ENCODE data around the gene CARNS1.

Gene CARNS1, protein sequence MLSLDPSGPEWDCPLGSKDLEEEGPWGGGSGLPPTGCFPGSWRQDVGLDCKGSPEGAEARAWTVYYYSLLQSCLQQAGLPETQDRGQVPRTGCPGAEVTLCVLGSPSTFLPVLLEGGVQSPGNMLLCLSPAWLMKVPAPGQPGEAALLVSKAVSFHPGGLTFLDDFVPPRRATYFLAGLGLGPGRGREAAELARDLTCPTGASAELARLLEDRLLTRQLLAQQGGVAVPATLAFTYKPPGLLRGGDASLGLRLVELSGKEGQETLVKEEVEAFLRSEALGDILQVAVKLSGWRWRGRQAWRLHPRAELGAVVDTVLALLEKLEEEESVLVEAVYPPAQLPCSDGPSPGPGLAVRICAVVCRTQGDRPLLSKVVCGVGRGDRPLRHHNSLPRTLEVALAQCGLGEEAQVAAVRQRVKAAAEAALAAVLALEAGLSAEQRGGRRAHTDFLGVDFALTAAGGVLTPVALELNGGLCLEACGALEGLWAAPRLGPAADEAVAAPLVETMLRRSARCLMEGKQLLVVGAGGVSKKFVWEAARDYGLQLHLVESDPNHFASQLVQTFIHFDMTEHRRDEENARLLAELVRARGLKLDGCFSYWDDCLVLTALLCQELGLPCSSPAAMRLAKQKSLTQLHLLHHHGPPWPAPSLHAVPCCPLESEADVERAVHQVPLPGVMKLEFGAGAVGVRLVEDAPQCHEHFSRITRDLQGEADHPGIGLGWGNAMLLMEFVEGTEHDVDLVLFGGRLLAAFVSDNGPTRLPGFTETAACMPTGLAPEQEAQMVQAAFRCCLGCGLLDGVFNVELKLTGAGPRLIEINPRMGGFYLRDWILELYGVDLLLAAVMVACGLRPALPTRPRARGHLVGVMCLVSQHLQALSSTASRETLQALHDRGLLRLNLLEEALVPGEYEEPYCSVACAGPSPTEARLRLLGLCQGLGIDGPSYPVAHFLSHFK

DNA sequence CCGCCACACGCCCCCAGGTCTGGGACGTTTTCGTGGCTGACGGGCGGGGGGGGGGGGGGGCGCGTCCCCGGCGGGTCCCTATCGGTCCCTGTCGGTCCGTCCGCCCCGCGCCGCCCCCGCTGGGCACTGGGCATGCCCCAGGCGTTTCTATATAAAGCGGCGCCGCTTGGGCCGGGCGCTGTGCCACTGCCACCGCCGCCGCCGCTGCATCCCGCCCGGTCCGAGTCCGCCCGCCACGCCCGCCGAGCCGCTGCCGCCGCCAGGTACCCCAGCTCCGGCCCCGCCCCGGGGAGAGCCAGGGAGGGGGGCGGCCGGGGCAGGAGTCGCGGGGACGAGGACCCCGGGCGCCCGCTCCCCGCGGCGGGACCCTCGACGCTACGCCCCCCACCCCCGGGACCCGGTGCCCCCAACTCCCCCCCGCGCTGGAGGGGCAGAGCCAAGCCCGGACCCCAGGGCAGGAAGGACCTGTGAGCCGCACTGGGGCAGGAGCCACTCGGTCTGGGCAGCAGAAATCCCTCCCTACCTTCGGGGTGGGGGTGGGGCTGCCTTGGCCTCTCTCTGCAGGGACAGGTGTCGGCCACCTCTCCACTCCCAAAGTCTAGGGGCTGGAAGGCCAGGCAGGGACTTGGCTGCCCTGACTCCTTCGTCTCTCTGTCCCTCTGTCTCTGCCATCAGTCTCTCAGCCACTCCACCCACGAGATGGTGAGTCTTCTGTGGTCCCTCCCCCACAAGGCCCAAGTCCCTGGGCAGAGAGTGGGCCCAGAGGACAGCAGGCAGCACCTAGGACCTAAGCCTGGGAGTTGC, at the start of gene CARNS1:
CARNS1 (plus strand) TSS at position 178 of the 804 bp plus-strand sequence; CDS start at position 700, 522 bp downstream.
- no peak for DNase-seq

DNA sequence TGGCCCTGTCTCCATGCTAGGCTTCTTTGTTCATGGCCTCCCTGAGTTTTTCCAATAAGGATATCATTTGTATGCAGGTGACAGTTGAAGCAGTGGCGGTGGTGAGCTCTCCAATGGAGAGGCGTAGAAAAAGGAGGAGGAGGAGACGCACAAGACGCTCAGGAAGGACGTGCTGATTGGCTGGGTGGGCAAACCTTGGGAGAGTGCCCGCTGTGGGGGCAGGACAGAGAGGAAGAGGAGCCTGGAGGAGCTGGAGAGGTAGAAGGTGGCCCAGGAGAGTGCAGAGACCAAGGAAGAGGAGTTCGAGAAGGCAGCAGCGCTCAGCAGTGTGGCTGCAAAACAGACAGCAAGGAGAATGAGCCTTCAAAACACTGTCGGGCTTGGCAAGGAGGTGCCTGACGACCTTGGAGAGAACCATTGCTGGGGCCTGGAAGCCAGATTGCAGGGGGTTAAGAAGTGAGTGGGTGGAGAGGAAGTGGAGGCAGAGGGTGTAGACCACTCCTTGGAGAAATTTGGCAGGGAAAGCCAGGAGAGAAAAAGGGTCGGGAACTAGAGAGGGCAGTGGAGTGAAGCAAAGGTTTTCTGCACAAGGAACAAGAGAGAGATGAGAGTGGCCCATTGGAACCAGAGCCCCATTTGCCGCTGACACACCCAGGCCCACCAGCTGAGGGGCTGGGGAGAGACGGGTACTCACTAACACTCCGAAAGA, 49.6 kb upstream of the CARNS1 start:
- no peak for DNase-seq

DNA sequence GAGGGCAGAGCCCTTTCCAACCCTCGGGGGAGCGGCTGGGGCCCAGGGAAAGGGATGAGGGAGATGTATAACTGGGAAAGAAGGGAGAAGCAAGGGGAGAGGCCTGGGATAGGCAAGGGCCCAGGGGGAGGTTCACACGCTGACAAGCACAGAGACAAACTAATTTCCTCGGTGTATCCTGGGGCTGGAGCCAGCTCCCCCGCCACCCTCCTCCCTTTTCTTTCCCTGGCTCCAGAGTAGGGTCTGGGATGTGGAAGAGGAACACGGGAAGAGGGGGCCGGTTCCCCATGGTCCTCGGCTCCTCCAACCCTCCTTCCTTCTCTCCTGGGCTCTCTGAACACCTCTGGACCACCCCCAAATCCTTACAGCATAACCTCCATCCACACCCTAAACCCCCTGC, 48.9 kb upstream of the CARNS1 start:
- DNase-seq, result no peak

DNA sequence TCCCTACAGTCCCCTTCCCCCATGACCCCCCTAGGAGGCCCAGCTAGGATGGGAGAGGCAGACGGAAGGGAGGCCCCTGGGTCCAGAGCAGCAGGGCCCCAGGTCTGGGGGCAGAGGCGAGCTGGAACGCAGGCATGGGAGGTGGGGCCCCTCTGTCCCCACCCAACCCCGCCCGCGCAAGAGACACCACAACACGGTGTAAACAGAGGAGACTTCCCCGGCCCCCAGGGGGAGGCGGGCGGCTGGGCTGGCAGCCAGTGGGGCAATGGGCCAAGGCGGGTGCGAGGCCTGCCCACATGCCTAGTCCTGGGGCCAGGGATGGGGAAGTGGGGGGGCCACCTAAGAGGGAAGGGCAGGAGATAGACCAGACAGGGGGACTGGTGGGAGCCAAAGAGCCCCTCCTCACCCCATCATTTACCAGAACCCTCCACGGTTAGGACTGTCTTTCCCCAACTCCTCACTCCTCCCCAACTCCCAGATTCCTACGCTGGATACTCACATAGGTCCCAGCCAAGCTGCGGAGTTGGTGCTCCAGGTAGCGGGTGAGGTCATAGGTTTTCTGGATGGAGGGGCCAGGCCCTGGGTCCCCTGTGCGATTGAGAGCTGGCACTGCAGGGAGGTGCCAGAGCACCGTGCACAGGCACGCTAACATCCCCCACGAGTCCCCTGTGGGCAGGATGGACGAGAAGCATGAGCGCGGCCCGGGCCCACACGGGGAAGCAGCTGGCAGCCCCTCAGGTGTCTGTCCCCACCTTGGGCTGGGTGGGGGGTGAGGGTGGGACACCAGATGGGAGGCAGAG, 48.3 kb upstream of the CARNS1 start:
- DNase-seq, result no peak

DNA sequence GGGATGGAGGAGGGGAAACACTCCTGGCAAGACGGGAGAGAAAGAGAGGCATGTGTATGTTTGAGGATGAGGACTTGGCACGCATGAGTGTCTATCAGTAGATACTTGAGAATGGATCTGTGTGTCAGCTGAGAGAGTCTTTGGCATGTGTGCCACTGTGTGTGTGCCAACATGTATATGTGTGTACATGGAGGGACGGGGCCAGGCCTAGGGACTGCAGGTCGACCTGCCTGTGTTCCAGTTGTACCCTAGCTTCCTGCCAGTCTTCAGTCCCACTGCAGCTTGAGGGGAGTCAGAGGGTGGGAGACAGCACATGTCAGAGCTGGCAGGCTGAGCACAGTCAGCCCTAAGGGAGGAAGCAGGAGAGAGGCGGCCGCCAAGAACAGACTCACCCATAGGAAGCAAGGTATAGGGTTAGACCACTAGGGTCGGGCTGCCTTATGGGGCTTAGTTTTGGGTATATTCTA, 47.7 kb upstream of the CARNS1 start:
- DNase-seq, result no peak

DNA sequence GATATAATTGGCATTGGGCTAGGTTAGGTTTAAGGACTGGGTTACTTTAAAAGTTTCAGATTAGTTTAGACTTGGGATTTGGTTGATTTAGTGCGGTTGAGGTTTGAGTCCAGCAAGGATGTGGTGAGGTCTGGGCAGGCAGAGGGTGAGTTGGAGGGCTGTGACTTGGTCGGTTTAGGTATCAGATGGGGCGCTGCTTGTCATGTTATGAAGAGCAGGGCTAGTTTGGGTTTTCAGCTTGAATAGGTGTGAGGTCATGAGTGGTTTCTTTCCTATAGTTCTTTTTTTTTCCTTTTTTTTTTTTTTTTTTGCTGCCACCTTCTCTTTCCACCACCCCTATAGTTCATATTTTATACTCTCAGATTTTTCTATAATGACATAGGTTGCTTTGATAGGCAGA, 46.9 kb upstream of the CARNS1 start:
- DNase-seq, result no peak

DNA sequence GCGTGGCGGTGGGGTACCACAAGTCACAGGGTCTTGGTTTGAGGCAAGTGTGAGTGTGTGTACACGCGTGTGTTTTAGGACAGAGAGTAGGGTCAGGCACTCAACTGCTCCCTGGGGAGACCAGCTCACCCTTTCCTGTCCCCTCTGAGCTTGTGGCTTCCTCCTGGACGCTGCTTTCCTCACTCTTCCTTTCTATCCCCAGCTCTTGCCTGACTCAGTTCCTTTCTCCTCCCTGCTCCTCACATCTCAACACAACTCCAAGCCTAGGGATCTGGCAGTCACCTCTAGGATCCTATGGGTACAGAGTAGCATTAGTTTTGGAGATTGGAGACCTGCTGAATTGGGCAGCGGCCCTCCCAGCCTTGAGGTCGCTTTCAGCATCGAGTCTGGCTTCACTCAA, 46.2 kb upstream of the CARNS1 start:
- DNase-seq, result no peak

DNA sequence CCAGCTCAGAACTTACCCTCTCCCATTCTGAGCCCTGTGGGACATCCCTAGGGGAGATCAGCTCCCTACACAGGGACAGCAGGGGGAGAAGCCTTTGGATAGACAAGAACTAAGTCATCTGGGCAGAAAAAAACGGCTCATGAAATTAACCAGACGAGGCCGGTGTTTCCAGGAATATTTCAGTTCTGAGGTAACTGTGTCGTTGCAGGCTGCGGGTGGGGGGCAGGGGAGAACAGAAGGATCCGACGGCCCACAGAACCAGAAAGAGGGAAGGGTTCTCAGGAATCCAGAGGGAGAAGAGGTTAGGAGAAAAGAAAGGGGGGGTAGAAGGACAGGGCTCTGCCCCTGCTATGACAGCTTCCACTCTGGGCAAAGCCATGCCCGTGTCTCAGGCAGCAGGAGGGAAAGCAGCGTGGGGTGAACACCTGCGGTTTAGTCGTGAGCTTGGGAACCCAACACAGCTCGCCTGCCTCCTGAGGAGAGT, 45.6 kb upstream of the CARNS1 start:
- DNase-seq, result no peak

DNA sequence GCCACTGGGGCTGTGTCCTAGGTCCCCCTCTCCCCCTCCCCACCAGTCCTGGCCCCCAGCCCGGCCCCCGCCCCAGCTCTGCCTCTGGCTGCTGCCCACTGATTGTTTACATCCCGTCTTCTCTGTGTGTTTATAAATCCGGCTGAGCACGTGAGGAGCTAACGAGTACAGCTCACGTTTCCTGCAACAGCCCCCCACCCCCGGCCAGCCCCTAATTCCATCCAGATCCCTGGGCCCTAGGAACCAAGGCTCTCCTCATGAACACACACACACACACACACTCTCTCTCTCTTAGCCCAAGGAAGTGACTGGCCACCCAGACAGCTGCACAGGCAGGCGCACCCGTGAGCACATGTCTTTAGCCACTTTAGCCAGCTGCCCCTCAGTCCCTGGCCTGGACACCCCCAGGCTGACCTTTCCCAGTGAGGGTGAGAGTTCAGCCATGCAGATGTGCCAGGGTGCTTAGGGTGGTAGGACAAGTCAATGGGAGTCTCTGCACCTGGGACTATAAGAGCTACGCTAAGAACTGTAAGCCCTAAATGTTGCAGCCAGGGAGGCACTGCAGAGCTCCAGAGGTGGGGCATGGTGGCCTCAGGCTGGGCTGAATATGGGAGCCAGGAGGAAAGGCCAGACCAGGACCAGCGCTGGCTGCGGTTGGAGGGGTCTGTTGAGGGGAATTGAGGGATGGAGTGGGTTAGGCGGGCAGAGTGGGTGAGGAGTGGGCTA, 45.0 kb upstream of the CARNS1 start:
- no peak for DNase-seq

DNA sequence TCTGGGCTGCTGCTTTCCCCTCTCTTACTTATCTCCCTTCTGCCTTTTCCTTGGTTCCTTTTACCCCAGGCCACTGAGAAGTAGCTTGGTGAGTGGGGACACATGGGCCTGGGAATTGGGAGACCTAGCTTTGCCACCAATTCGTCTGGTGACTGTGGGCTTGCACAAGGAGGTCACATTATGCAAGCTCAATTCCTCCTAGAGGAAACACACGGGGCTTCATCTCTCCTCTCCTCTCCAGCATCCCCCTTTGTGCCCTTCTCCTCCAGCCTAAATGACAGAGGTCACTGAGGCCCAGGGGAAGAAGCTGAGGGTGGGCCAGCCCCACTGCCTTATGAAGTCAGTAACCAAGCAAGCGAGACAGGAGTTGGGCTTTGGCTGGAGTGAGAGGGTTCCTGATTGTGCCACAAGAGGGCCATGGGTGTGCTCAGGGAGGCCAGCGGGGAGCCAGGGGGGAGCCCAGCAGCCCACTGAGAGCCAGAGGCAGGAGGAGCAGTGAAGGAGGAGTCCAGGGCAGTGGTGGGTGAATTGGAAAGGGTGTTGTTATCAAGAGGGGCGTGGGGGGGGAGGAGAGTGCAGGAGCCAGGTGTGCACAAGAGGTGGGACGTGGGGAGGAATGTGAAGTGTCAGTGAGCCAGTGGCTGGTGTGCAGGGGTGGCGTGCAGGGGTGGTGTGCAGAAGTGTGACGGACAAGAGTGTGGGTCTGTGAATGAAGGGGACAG, 44.1 kb upstream of the CARNS1 start:
- DNase-seq, result no peak

DNA sequence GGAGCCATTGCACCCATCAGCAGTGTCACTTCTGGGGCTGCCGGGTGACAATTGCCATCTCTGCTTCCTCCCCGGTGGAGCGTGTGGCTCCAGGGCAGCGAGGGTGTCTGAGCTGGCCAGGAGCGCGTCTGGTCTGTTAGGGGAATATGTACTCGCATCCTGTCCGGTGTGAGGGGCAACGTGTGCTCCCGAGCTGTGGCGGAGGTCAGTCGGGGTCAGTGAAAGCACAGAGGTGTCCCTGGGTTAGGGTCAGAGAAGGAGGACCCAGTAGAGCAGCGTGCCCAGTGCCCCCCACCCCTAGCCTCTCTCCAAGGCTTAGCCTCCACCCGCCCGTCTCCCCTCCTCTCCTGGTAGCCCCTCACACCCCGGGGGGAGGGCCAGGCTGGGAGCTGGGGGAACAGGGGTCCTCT, 43.6 kb upstream of the CARNS1 start:
- no peak for DNase-seq

DNA sequence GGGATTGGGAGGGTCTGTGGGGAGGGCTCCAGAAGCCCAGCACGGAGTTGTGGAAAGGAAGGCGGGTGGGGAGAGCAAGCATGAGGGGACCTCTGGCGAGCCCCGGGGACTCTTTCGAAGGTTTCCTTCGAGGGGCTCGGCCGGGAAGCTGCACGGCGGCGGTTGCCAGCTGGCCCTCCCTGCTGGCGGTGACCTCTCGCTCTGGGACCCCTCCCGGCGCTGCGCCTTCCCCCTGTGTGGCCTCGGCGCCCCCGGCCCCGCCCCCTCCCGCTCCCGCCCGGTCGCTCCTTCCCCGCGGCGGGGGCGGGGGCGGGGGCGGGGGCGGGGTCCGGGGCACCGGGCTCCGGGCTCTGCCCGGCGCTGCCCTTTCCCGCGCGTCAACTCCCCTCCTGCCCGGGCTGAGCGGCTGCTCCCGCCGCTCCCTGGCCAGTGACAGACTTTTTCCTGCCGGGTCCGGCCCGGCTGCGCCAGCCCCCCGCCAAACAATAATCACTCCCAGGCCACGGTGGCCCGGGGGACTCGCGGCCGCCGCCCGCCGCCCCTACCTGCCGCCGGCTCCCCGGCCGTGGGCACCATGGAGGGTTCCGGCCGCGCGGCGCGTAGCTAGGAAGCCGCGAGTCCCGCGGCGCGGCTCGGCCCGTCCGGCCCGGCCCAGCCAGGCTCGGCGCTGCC, 43.0 kb upstream of the CARNS1 start:
- no peak for DNase-seq

DNA sequence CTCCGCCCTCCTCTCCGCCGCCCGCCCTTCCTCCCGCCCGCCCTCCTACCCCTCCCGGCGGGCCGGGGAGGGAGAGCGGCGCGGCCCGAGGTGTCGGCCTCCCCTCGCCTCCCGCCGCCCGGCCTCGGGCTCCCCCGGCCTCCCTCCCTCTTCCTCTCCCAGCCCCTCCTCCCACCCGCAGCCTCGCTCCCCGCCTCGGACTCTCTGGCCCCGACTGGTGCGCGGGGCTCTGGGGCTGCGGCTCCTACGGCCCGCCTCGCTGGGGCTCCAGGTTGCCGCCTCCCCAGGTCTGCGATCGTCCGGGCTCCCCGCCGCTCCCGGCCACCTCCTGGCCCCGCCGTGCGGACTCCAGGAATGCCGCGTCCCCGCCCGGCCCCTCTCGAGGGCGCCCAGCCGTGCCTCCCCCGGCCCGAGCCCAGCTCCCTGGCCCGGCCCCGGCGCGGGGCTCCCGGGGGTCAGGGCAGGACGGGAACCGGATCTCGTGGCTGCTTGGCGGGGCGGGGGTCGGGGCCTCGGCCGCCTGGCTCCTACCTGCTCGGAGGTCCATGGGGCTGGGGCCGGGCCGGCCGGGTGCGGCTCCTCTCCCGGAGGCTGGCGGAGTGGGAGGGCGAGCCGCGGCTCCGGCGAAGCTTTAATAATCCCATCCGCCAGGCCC, 42.4 kb upstream of the CARNS1 start, which contains the start of gene CLCF1:
CLCF1 (minus strand) TSS at position 606 of the 655 bp plus-strand sequence; CDS start at position 547, 59 bp downstream.
- no peak for DNase-seq

DNA sequence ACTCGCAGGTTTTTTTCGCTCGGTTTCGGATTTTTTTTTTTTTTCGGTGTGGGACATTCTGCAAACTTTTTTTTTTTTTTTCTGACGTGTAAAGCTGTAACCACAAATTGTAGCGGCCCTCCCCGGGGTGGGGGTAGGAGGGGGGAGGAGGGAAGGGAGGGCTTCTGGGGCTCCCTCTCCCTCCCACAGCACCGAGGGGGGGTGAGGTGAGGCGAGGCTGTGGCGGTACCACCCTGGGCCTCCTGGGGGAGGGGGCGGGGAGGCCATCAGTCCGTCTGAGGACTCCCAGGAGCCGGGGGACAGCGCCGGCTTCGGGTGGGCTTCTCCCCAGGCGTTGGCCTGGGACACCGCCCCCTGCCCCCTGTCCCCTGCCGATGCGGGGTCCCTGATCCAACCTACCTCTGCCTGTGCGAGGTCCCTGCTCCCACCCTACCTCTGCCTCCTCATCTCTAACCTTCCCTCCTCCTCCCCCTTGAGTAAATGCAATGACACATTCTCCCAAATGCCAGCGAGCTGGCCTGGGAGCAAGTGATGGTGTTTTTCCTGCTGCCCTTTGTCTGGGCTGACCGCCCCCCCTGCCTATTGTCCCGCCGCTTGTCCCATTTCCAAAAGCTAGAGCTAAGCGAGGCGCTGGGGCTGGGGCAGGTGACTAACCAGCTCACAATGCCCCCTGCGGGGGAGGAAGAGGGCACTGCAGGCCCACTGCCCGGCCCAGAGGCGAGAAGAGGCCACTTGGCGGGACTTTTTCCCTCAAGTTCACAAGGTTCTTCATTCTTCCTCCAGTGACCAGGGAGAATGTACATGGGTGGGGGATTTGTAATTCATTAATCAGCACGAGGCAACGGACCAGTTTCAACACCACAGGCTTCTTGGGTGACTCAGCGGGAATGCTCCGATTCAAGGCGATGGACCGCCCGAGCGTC, 41.6 kb upstream of the CARNS1 start:
- DNase-seq, result no peak

DNA sequence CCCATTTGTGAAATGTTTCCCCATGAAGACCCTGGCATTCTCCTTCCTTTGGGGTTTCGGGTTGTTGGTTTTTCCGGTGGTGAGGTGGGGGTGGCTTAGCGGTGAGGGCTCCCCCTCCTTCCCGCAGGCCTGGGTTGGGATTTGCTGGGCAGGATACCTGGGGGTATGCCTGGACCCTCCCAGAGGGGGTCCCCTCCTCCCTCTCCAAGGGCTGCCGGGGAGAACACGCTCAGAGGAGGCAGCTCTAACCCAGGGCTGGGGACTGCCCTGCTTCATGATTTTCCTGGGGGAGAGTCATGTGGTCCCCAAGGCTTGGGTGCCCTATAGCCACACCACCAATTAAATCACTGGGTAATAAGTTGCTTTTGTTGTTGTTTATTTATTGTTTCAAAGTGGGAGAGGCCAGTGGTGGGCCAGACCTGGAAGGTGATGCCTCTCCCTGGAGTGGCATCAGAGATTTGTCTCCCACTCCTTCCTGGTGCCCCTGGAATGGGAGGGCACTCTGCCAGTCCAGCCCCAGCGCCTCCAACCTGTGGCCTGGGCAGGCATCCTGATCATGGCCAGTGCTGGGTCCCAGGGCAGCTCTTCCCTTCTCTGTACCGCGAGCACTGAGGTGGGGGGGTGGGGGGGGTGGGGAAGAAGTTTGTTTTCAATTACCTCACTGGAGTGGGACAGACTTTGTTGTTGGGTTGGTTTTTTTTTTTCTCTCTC, 40.8 kb upstream of the CARNS1 start:
- DNase-seq, result no peak

DNA sequence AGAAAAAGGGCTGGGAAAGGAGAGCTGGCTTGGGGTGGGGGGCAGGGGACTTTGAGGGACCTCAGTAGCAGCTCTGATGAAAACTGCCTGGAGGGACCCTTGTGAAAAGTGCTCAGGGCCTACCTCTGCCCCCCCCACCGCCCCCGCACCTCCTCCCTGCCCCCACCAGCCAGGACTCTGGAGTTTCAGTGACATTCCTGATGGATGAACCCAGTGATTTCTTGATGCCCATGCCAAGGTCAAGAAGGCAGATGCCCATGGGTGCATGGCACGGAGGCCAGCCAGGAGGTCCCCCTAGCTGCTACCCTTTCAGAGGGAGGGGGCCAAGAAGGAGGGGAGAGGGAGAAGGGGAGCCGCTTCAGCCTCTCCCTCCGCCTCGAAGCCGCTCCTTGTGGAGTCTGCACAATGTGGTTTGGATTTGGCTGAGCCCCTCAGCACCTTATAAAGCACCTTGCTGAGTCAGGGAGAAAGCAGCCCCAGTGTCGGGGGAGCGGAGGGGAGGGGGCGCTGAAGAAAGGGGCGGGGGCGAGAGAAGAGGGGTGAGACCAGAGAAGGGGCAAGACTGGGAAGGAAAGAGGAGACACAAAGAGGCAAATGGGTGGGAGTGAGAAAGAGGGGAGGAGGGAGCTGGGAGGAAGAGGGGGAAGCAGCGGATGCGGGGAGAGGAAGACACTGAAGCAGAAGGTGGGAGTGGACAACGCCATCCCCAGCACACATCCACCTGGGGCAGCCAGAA, 40.0 kb upstream of the CARNS1 start:
- DNase-seq, result no peak

Data from cortex of kidney (tissue), 1 donor.